Measurements from ENCODE around the gene STAT6. TPM values are rescaled to one million over a fixed set of nuclear protein-coding genes. Genes with fewer than 3 reads are reported as not detected.

Gene STAT6
- total and polyA plus RNA-seq, 2 donors (not counting 1 experiment from before 2014, with no cell fraction given), result 103 to 123 TPM

- no peak for DNase-seq (ENCODE audit: low read depth in 2 of 2)
- H3K27ac ChIP-seq (ENCODE audit: insufficient read depth, low read length), result no peak overlapping the region
- no peak for TF ChIP-seq CTCF (conservative IDR thresholded peaks at IDR 0.05 in 1 of 2, IDR thresholded peaks at IDR 0.05 in 1 of 2; ENCODE audit: low read depth in 1 of 2, low read length in 2 of 2)
- TF ChIP-seq EZH2 (IDR thresholded peaks at IDR 0.05; ENCODE audit: low read length, missing control alignments), result no peak
- H2AFZ ChIP-seq (ENCODE audit: low read length), result no peak overlapping the region
- H3K4me2 ChIP-seq (ENCODE audit: extremely low read depth, insufficient read depth, low read length), result no peak overlapping the region
- no peaks in the 10 kb centered on the region for H4K20me1 ChIP-seq (ENCODE audit: control insufficient read depth, extremely low read depth, insufficient read depth, low read length)
- H3K36me3 ChIP-seq (ENCODE audit: control insufficient read depth, insufficient read depth, low read length), result peaks cover 67% of the 10 kb centered on the region
- no peaks in the 10 kb centered on the region for H3K27me3 ChIP-seq (ENCODE audit: control insufficient read depth, insufficient read depth, low read length)
- H3K9me3 ChIP-seq (ENCODE audit: control insufficient read depth, insufficient read depth, low read depth, low read length), result no peaks in the 10 kb centered on the region
- no peak overlapping the region for H3K9ac ChIP-seq (ENCODE audit: insufficient read depth, low read length)
- H3K79me2 ChIP-seq (ENCODE audit: control insufficient read depth, insufficient read depth, low read length), result peaks cover 5% of the 10 kb centered on the region
- no peak overlapping the region for H3K4me3 ChIP-seq (replicated peaks in 1 of 4; ENCODE audit: control extremely low read depth in 1 of 4, insufficient read depth in 1 of 4, low read depth in 3 of 4, low read length in 4 of 4)
- H3K4me1 ChIP-seq (ENCODE audit: control insufficient read depth, extremely low read depth, insufficient read depth, low read length), result no peaks in the 10 kb centered on the region
Observed at GRCh38 chr12:57159311-57159710, 48.1 kb upstream of the STAT6 start.

GRCh38 chr12:57158665-57159064 lies 47.5 kb upstream of the STAT6 start:
- no peak for DNase-seq (ENCODE audit: low read depth in 2 of 2)
- no peak overlapping the region for H3K27ac ChIP-seq (ENCODE audit: insufficient read depth, low read length)
- TF ChIP-seq EZH2 (IDR thresholded peaks at IDR 0.05; ENCODE audit: low read length, missing control alignments), result no peak
- no peak for TF ChIP-seq CTCF (conservative IDR thresholded peaks at IDR 0.05 in 1 of 2, IDR thresholded peaks at IDR 0.05 in 1 of 2; ENCODE audit: low read depth in 1 of 2, low read length in 2 of 2)
- no peak overlapping the region for H2AFZ ChIP-seq (ENCODE audit: low read length)
- no peak overlapping the region for H3K9ac ChIP-seq (ENCODE audit: insufficient read depth, low read length)
- H4K20me1 ChIP-seq (ENCODE audit: control insufficient read depth, extremely low read depth, insufficient read depth, low read length), result no peaks in the 10 kb centered on the region
- H3K36me3 ChIP-seq (ENCODE audit: control insufficient read depth, insufficient read depth, low read length), result peaks cover 68% of the 10 kb centered on the region
- no peaks in the 10 kb centered on the region for H3K27me3 ChIP-seq (ENCODE audit: control insufficient read depth, insufficient read depth, low read length)
- no peak overlapping the region for H3K4me2 ChIP-seq (ENCODE audit: extremely low read depth, insufficient read depth, low read length)
- H3K9me3 ChIP-seq (ENCODE audit: control insufficient read depth, insufficient read depth, low read depth, low read length), result no peaks in the 10 kb centered on the region
- H3K79me2 ChIP-seq (ENCODE audit: control insufficient read depth, insufficient read depth, low read length), result peaks cover 11% of the 10 kb centered on the region
- no peak overlapping the region for H3K4me3 ChIP-seq (replicated peaks in 1 of 4; ENCODE audit: control extremely low read depth in 1 of 4, insufficient read depth in 1 of 4, low read depth in 3 of 4, low read length in 4 of 4)
- H3K4me1 ChIP-seq (ENCODE audit: control insufficient read depth, extremely low read depth, insufficient read depth, low read length), result no peaks in the 10 kb centered on the region

- Histone ChIP-seq H4K20me1 (ENCODE audit: control insufficient read depth, extremely low read depth, insufficient read depth, low read length) (no peaks in the 10 kb centered on the region), H3K9ac (ENCODE audit: insufficient read depth, low read length) (no peak overlapping the region), H2AFZ (ENCODE audit: low read length) (no peak overlapping the region), H3K27ac (ENCODE audit: insufficient read depth, low read length) (no peak overlapping the region), H3K9me3 (ENCODE audit: control insufficient read depth, insufficient read depth, low read depth, low read length) (no peaks in the 10 kb centered on the region), H3K4me3 (replicated peaks in 1 of 4; ENCODE audit: control extremely low read depth in 1 of 4, insufficient read depth in 1 of 4, low read depth in 3 of 4, low read length in 4 of 4) (no peak overlapping the region), H3K4me2 (ENCODE audit: extremely low read depth, insufficient read depth, low read length) (no peak overlapping the region), H3K36me3 (ENCODE audit: control insufficient read depth, insufficient read depth, low read length) (peaks cover 71% of the 10 kb centered on the region), H3K27me3 (ENCODE audit: control insufficient read depth, insufficient read depth, low read length) (no peaks in the 10 kb centered on the region), H3K79me2 (ENCODE audit: control insufficient read depth, insufficient read depth, low read length) (peaks cover 16% of the 10 kb centered on the region), H3K4me1 (ENCODE audit: control insufficient read depth, extremely low read depth, insufficient read depth, low read length) (peaks cover 2% of the 10 kb centered on the region)
- no peak for DNase-seq (ENCODE audit: low read depth in 2 of 2)
- TF ChIP-seq EZH2 (IDR thresholded peaks at IDR 0.05; ENCODE audit: low read length, missing control alignments) (no peak), CTCF (conservative IDR thresholded peaks at IDR 0.05 in 1 of 2, IDR thresholded peaks at IDR 0.05 in 1 of 2; ENCODE audit: low read depth in 1 of 2, low read length in 2 of 2) (no peak)
Observed at GRCh38 chr12:57158186-57158585, 47.0 kb upstream of the STAT6 start.
